Gastrocnemius medialis (tissue), 4 donors: ENCODE data around the gene PVALB.

Source experiments
- POLR2A ChIP-seq, 2 donors: fragments of 450-650 bp; IDR thresholded peaks; one replicate each; pipeline ENCODE4 v1.6.1; 2017; ENCODE audit warnings: antibody characterized with exemption in 2 of 2, mild to moderate bottlenecking in 2 of 2, moderate library complexity in 2 of 2
- TF ChIP-seq, protein P1 (sequence below), 5 experiments: fragments of 450-650 bp in 3 of 5; fragments of 200-600 bp in 2 of 5; sonication (generic) in 2 of 5; IDR thresholded peaks in 4 of 5; conservative IDR thresholded peaks in 1 of 5; 1 replicate in 4 of 5; 2 replicates in 1 of 5; pipeline ENCODE4 v1.5.1; 2016 to 2019; ENCODE audit warnings: antibody characterized with exemption in 5 of 5, mild to moderate bottlenecking in 3 of 5, moderate library complexity in 3 of 5

GRCh38 chr22:36819112-36819511, 2.3 kb upstream of the PVALB start:
- TF ChIP-seq, protein P1, sequence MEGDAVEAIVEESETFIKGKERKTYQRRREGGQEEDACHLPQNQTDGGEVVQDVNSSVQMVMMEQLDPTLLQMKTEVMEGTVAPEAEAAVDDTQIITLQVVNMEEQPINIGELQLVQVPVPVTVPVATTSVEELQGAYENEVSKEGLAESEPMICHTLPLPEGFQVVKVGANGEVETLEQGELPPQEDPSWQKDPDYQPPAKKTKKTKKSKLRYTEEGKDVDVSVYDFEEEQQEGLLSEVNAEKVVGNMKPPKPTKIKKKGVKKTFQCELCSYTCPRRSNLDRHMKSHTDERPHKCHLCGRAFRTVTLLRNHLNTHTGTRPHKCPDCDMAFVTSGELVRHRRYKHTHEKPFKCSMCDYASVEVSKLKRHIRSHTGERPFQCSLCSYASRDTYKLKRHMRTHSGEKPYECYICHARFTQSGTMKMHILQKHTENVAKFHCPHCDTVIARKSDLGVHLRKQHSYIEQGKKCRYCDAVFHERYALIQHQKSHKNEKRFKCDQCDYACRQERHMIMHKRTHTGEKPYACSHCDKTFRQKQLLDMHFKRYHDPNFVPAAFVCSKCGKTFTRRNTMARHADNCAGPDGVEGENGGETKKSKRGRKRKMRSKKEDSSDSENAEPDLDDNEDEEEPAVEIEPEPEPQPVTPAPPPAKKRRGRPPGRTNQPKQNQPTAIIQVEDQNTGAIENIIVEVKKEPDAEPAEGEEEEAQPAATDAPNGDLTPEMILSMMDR (IDR thresholded peaks at IDR 0.05 in 4 of 5, conservative IDR thresholded peaks at IDR 0.05 in 1 of 5) = no peak
- TF ChIP-seq POLR2A (IDR thresholded peaks at IDR 0.05) = no peak
